Mononuclear cell (primary cell): Measurements from ENCODE around the gene CRHR2. TPM values are rescaled to one million over a fixed set of nuclear protein-coding genes. Genes with fewer than 3 reads are reported as not detected.

Experiments used
- H3K27me3 ChIP-seq: 2 replicates; pipeline ENCODE4 v1.6.0; 2011; ENCODE audit warnings: low read length, control low read depth; ENCODE audit not compliant: insufficient read depth
- H3K4me1 ChIP-seq: 2 replicates; pipeline ENCODE4 v1.5.1; 2011; ENCODE audit warnings: mild to moderate bottlenecking, low read length, control low read depth; ENCODE audit not compliant: insufficient read depth
- H3K4me3 ChIP-seq: 2 replicates; pipeline ENCODE4 v1.5.1; 2011; ENCODE audit warnings: mild to moderate bottlenecking, low read length, moderate library complexity
- H3K9me3 ChIP-seq: 2 replicates; pipeline ENCODE4 v1.5.1; 2011; ENCODE audit warnings: low read depth, mild to moderate bottlenecking, control low read depth, low read length
- total RNA-seq: library from RNA; depleted of rRNA; stranded (reverse); fragments of >200 nt; gene quantifications from one replicate; pipeline ENCODE4 v1.2.3, GENCODE V29; 2012

CRHR2 gene
- total RNA-seq, 1 donor = not detected

DNA sequence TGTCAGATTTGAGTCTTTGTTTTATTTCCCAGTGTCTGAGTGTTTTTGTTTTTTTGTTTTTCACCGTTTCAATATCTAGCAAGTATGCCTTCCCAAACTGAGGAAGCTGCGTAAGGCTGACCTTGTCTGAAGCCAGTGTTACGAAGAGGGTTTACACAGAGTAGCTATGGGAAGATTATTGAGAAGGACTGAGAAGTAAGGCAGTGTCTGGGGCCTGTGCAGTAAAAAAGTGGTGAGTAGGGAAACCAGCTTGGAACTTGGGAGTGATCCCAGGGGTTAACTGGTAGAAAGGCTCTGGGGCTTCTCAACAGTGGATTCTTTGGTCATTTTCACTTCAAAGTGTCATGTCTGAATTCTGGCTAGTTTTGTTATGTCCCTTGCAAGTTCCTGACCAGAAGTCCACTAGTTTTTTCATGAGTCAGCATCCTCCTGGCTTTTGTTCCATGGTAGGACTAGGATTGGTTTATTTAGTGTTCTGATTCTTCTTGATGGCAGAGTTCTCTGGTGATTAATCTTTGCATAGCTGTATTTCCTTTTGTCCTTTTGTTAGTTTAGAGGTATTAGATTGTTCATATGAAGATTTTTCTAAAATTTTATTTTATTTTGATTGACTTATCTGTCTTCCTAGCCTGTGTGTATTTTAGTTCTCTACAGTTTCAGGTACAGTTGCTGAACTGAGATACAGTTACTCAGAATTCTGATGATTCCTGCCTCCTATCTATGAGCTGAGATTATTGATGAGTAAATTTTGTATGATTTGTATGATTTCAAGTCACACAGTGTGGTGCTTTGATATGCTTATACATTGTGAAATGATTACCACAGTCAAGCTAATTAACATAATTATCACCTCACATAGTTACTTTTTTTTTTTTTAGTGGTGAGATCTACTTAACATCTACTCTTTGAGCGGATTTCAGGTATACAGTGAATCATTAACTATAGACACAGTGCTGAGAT, 68.6 kb downstream of the CRHR2 start:
- no peaks in the 10 kb centered on the region for H3K9me3 ChIP-seq
- H3K27me3 ChIP-seq = no peaks in the 10 kb centered on the region
- no peak overlapping the region for H3K4me3 ChIP-seq
- no peaks in the 10 kb centered on the region for H3K4me1 ChIP-seq

DNA sequence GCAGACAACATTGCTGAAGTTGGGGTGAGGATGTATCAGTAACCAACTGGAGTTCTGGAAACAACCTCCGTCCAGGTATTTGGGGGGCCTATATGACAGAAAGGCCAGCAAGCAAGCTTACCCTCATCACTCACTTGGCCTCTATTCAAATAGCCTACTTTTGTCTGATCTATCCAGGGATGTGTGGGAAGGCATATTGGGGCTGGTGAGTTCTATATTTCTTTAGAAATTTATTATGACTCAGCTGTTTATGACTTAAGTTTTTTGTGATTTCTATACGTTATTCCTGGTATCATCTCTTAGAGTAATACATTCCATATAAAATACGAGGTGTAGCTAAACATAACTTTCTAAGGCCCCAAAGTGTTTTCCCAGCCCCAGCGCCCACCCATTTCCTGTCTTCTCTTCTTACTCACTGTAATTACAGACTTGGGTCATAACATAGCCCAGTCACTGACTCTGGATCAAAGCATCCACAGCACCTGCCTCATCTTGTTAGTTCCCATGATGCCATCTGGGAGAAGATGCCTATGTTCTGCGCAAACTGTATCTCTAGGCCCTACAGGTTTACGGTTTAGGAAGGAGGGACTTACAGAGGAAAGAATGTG, 69.5 kb downstream of the CRHR2 start:
- Histone ChIP-seq H3K4me1 (no peaks in the 10 kb centered on the region), H3K4me3 (no peak overlapping the region), H3K27me3 (no peaks in the 10 kb centered on the region), H3K9me3 (no peaks in the 10 kb centered on the region)

DNA sequence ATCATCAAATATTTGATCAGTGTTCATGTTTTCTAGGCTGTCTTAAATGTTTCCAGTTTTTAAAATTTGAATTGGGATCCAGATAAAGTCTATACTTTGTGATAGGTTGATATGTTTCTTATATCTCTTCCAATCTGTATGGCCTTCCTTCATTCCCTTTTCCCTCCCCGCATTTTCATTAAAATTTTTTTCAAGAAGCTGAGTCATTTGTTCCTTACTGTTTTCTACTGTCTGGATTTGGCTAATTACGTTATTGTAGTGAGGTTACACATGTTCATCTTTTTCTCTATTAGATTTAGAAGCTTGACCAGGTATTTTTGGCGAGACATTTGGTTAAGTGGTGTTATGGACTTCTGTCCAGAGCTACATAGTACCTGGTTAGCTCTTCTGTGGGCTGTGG, 76.4 kb downstream of the CRHR2 start:
- Histone ChIP-seq H3K27me3 (no peaks in the 10 kb centered on the region), H3K4me3 (no peak overlapping the region), H3K4me1 (no peaks in the 10 kb centered on the region), H3K9me3 (no peaks in the 10 kb centered on the region)

DNA sequence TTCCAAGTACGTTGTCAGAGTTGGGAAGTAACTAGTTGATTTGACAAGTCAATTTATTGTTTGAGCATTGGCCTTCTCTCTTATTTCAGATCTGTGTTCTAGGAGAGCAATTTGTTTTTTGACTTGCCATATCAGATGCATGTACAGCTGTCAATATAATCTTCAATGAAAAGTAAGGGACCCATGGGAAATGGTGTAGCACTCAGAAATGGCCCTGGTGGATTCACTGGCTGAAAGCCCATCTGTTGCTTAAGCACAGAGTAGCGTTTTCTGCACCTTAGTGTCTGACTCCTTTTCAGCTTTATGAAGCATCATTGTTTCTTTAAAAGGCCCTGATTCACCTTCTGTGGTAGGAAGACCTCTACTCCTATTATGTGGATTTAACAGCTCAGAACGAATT, 77.4 kb downstream of the CRHR2 start:
- H3K4me3 ChIP-seq = no peak overlapping the region
- H3K27me3 ChIP-seq = no peaks in the 10 kb centered on the region
- H3K9me3 ChIP-seq = no peaks in the 10 kb centered on the region
- no peaks in the 10 kb centered on the region for H3K4me1 ChIP-seq

Other genes with a start within 250 kb of the CRHR2 start
- 9.2 TPM for gene NOD1, start 203.7 kb downstream of the CRHR2 start, total RNA-seq
- 6.6 TPM for gene GGCT, start 177.6 kb downstream of the CRHR2 start, total RNA-seq
- gene GARS1, start 87.6 kb downstream of the CRHR2 start, total RNA-seq = 74.0 TPM
- gene INMT, start 69.7 kb upstream of the CRHR2 start, total RNA-seq = 0.52 TPM
- gene MINDY4, start 89.0 kb upstream of the CRHR2 start, total RNA-seq = 0.21 TPM
- gene AQP1, start 229.4 kb upstream of the CRHR2 start, total RNA-seq = 0.42 TPM